NK-92 (cell line): Measurements from ENCODE around the gene AMIGO1.

ENCODE experiments used
- DNase-seq: peaks from one replicate; lab custom pipeline; 2025; ENCODE audit not compliant: unreplicated experiment; lab: John Stamatoyannopoulos, UW

AMIGO1 gene

DNA sequence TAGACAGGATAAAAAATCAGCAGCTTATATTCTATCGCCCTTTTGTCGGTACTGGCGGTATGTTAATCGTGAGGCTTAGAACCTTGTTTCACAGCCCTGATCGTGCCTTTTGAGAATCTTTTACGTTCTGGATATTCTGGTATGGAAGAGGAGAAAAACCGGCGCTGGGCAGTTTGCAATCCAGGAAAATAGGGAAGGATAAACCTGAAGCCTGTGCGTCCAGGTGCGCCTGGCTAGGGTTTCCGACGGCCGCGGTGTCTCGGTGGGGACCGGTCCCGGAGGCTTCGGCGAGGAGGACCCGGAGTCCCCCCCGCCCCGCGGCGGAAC lies 43.4 kb downstream of the AMIGO1 start:
- DNase-seq, result no peak

GRCh38 chr1:109457819-109458218 lies 51.7 kb downstream of the AMIGO1 start:
- no peak for DNase-seq

- no peak for DNase-seq
Observed at GRCh38 chr1:109454497-109455133, 54.9 kb downstream of the AMIGO1 start.
